Bronchial epithelial cell (primary cell): ENCODE measurements around the gene PTPRD. TPM values are rescaled to one million over a fixed set of nuclear protein-coding genes. Genes with fewer than 3 reads are reported as not detected.

Source experiments
- DNase-seq: peaks from one replicate; pipeline ENCODE4 v3.0.0-alpha.2; 2010; ENCODE audit warnings: low read depth
- FAIRE-seq: peaks from 2 replicates; lab custom pipeline; 2011; peaks lifted over from hg19 to GRCh38; lab: Jason Lieb, UNC
- H3K27me3 ChIP-seq: 2 replicates; pipeline ENCODE4 v1.5.1; 2011; ENCODE audit warnings: low read length; ENCODE audit not compliant: control insufficient read depth, insufficient read depth
- H3K36me3 ChIP-seq: 2 replicates; pipeline ENCODE4 v1.5.1; 2011; ENCODE audit warnings: low read length; ENCODE audit not compliant: control insufficient read depth, insufficient read depth
- H3K4me3 ChIP-seq: 2 replicates; pipeline ENCODE4 v1.5.1; 2011; ENCODE audit warnings: mild to moderate bottlenecking, low read depth, low read length, control low read depth
- CTCF ChIP-seq: IDR thresholded peaks from 2 replicates; pipeline ENCODE4 v1.5.1; 2011; ENCODE audit warnings: mild to moderate bottlenecking, moderate library complexity, low read length, control low read depth, inconsistent platforms; ENCODE audit not compliant: insufficient read depth, severe bottlenecking
- total RNA-seq: library from RNA; depleted of rRNA; stranded (reverse); fragments of >200 nt; gene quantifications from 2 replicates; pipeline ENCODE4 v1.2.1, GENCODE V29; 2014

The PTPRD gene
- total RNA-seq, 1 donor from 2014 or later: 2.9 TPM

- no peak for DNase-seq
- no peak overlapping the region for H3K4me3 ChIP-seq
- no peak for FAIRE-seq
- no peak for TF ChIP-seq CTCF
- no peaks in the 10 kb centered on the region for H3K36me3 ChIP-seq
- H3K27me3 ChIP-seq: no peaks in the 10 kb centered on the region
Measured at GRCh38 chr9:8821910-8822666, 1790.7 kb downstream of the PTPRD start.

- FAIRE-seq (no peak), DNase-seq (no peak)
- Histone ChIP-seq H3K4me3 (no peak overlapping the region), H3K27me3 (no peaks in the 10 kb centered on the region), H3K36me3 (no peaks in the 10 kb centered on the region)
- no peak for TF ChIP-seq CTCF
Measured at GRCh38 chr9:8817335-8817734, 1795.5 kb downstream of the PTPRD start.

GRCh38 chr9:8816361-8816760 is 1796.4 kb downstream of the PTPRD start:
- Histone ChIP-seq H3K4me3 (no peak overlapping the region), H3K36me3 (no peaks in the 10 kb centered on the region), H3K27me3 (no peaks in the 10 kb centered on the region)
- DNase-seq (no peak), FAIRE-seq (no peak)
- TF ChIP-seq CTCF: no peak

GRCh38 chr9:8815931-8816330 is 1796.9 kb downstream of the PTPRD start:
- no peak for TF ChIP-seq CTCF
- FAIRE-seq: no peak
- no peak for DNase-seq
- Histone ChIP-seq H3K36me3 (no peaks in the 10 kb centered on the region), H3K27me3 (no peaks in the 10 kb centered on the region), H3K4me3 (no peak overlapping the region)

GRCh38 chr9:8815219-8815618 is 1797.6 kb downstream of the PTPRD start:
- TF ChIP-seq CTCF: no peak
- FAIRE-seq: no peak
- Histone ChIP-seq H3K36me3 (no peaks in the 10 kb centered on the region), H3K27me3 (no peaks in the 10 kb centered on the region), H3K4me3 (no peak overlapping the region)
- no peak for DNase-seq

- Histone ChIP-seq H3K27me3 (no peaks in the 10 kb centered on the region), H3K36me3 (no peaks in the 10 kb centered on the region), H3K4me3 (no peak overlapping the region)
- DNase-seq (no peak), FAIRE-seq (no peak)
- TF ChIP-seq CTCF: no peak
Measured at GRCh38 chr9:8812888-8813287, 1799.9 kb downstream of the PTPRD start.
